K562 (cell line): Measurements from ENCODE around the gene CLCN2. TPM values are rescaled to one million over a fixed set of nuclear protein-coding genes. Genes with fewer than 3 reads are reported as not detected.

Experiments
- ATAC-seq: fragments of 200-7000 bp; cut with Tn5 transposase; 3 replicates; pipeline ENCODE4 v1.9.1; 2020; ENCODE audit warnings: moderate library complexity
- BruUV-seq: library from RNA; stranded (reverse); fragments of 400-500 nt; replicated peaks from 2 replicates; lab custom pipeline; 2021; lab: Mats Ljungman, UMichigan
- CTCF ChIA-PET: fragments of 300-600 bp; formaldehyde crosslinking; extraction: SDS; loops from one replicate; lab custom pipeline; 2021; ENCODE audit warnings: low intra/inter-chr PET ratio; lab: Yijun Ruan, JAX
- POLR2A ChIA-PET: fragments of 300-600, 350-650 bp; sonication (Branson Sonifier 250); formaldehyde crosslinking; extraction: SDS; loops from one replicate; lab custom pipeline; 2021; ENCODE audit warnings: antibody characterized with exemption, inconsistent platforms; lab: Yijun Ruan, JAX
- DNase-seq, 4 experiments: peaks; one replicate each; pipeline versions ENCODE4 v3.0.0 to v3.0.0-alpha.2; 2011 to 2018; ENCODE audit warnings: low spot score in 3 of 4, mixed read lengths in 3 of 4; ENCODE audit errors: extremely low read depth in 1 of 4
- FAIRE-seq: peaks from 2 replicates; lab custom pipeline; 2011; peaks lifted over from hg19 to GRCh38; lab: Jason Lieb, UNC
- H2AFZ ChIP-seq: 2 replicates; pipeline ENCODE4 v1.6.0; 2011; ENCODE audit warnings: low read depth, low read length, control low read depth, inconsistent platforms
- H3K27ac ChIP-seq: fragments of 200-600 bp; 3 replicates; pipeline ENCODE4 v1.8.0; 2011; ENCODE audit warnings: low read depth, mild to moderate bottlenecking, control low read depth, inconsistent platforms, low read length, moderate library complexity, mixed read lengths; ENCODE audit errors: extremely low read depth
- H3K27me3 ChIP-seq, 2 experiments: fragments of 300-600 bp in 1 of 2; 2 replicates in 1 of 2; 3 replicates in 1 of 2; pipeline versions ENCODE4 v1.6.0 to v1.8.0; 2011; ENCODE audit warnings: inconsistent platforms in 2 of 2, low read length in 2 of 2, mild to moderate bottlenecking in 1 of 2, mixed read lengths in 1 of 2, moderate library complexity in 1 of 2; ENCODE audit not compliant: control insufficient read depth in 2 of 2, insufficient read depth in 2 of 2
- H3K36me3 ChIP-seq: fragments of 300-600 bp; 3 replicates; pipeline ENCODE4 v1.8.0; 2011; ENCODE audit warnings: mild to moderate bottlenecking, low read length, inconsistent platforms; ENCODE audit not compliant: control insufficient read depth, insufficient read depth
- H3K4me1 ChIP-seq, 2 experiments: fragments of 200-600 bp in 1 of 2; replicated peaks in 1 of 2; 2 replicates in 1 of 2; 3 replicates in 1 of 2; pipeline versions ENCODE4 v1.5.1 to v1.8.0; 2011; ENCODE audit warnings: inconsistent platforms in 2 of 2, low read length in 2 of 2, mild to moderate bottlenecking in 1 of 2, mixed read lengths in 1 of 2, moderate library complexity in 1 of 2; ENCODE audit not compliant: control insufficient read depth in 2 of 2, insufficient read depth in 2 of 2
- H3K4me2 ChIP-seq: 2 replicates; pipeline ENCODE4 v1.6.1; 2011; ENCODE audit warnings: low read length, control low read depth, inconsistent platforms, mixed read lengths; ENCODE audit not compliant: insufficient read depth
- H3K4me3 ChIP-seq: fragments of 200-600 bp; sonication (generic), shearing (Covaris generic); 2 replicates; pipeline ENCODE4 v1.5.1; 2016; ENCODE audit warnings: control low read depth, inconsistent platforms
- H3K79me2 ChIP-seq: fragments of 200-600 bp; 3 replicates; pipeline ENCODE4 v1.8.0; 2011; ENCODE audit warnings: low read length, inconsistent platforms; ENCODE audit not compliant: control insufficient read depth, insufficient read depth
- H3K9ac ChIP-seq, 2 experiments: 2 replicates each; pipeline versions ENCODE4 v1.6.0 to v1.6.1; 2011; ENCODE audit warnings: low read depth in 2 of 2, low read length in 2 of 2, control low read depth in 1 of 2, inconsistent platforms in 1 of 2, mild to moderate bottlenecking in 1 of 2, mixed read lengths in 1 of 2; ENCODE audit not compliant: insufficient read depth in 1 of 2
- H3K9me1 ChIP-seq: one replicate; pipeline ENCODE4 v1.6.0; 2011; ENCODE audit warnings: inconsistent platforms, mild to moderate bottlenecking, low read length, moderate library complexity; ENCODE audit not compliant: control insufficient read depth, insufficient read depth
- H3K9me3 ChIP-seq: replicated peaks from 2 replicates; pipeline ENCODE4 v1.5.1; 2011; ENCODE audit warnings: low read depth, low read length, inconsistent platforms; ENCODE audit not compliant: control insufficient read depth, insufficient read depth
- H4K20me1 ChIP-seq: replicated peaks from 2 replicates; pipeline ENCODE4 v1.6.1; 2011; ENCODE audit warnings: low read length, inconsistent platforms, mixed read lengths; ENCODE audit not compliant: control insufficient read depth, insufficient read depth
- EP400 ChIP-seq: fragments of 450-650 bp; IDR thresholded peaks from 2 replicates; pipeline ENCODE4 v1.6.1; 2017; ENCODE audit warnings: antibody characterized with exemption, mild to moderate bottlenecking, moderate library complexity
- ESRRB ChIP-seq: fragments of 250-450 bp; sonication (Bioruptor Pico); IDR thresholded peaks from 2 replicates; pipeline ENCODE4 v1.5.0; 2020; ENCODE audit warnings: mild to moderate bottlenecking, moderate library complexity, borderline replicate concordance
- FUS ChIP-seq: fragments of 200-400 bp; formaldehyde crosslinking; optimal IDR thresholded peaks from 2 replicates; pipeline ENCODE3; 2017; ENCODE audit warnings: low read depth, low read length
- KLF10 ChIP-seq: fragments of 250-450 bp; sonication (Bioruptor Pico); IDR thresholded peaks from 2 replicates; pipeline ENCODE4 v1.6.1; 2021; ENCODE audit warnings: matching md5 sums
- SMARCA5 ChIP-seq: fragments of 450-650 bp; IDR thresholded peaks from 2 replicates; pipeline ENCODE4 v1.6.1; 2016
- STAT5A ChIP-seq: IDR thresholded peaks from 2 replicates; pipeline ENCODE4 v1.6.1; 2012; ENCODE audit warnings: low read length, inconsistent platforms, borderline replicate concordance
- ZNF318 ChIP-seq, 2 experiments: fragments of 450-650 bp; IDR thresholded peaks; 2 replicates each; pipeline ENCODE4 v1.6.1; 2016; ENCODE audit warnings: mild to moderate bottlenecking in 2 of 2, borderline replicate concordance in 1 of 2, low read depth in 1 of 2, moderate library complexity in 1 of 2
- ZNF408 ChIP-seq: fragments of 250-450 bp; sonication (Bioruptor Pico); IDR thresholded peaks from 2 replicates; pipeline ENCODE4 v1.4.0; 2020; ENCODE audit warnings: low read depth, mild to moderate bottlenecking, moderate library complexity
- ZNF644 ChIP-seq: fragments of 200-800 bp; sonication (Bioruptor generic); IDR thresholded peaks from 2 replicates; pipeline ENCODE4 v1.6.1; 2016; ENCODE audit warnings: low read depth, missing genetic modification characterization, missing compliant biosample characterization
- WGBS: fragments of 100-300 bp; shearing (Covaris generic); methylation state at CpG from one replicate; pipeline ENCODE4 v1.1.6; 2016; ENCODE audit warnings: low coverage, mixed read lengths; ENCODE audit not compliant: insufficient coverage; ENCODE audit errors: missing lambda C conversion rate; 5-methylcytosine and 5-hydroxymethylcytosine counted together
- in situ Hi-C: fragments of 300-500 bp; cut with MboI; formaldehyde crosslinking; loops from 4 replicates; pipeline ENCODE4 v1.15.0; 2018; ENCODE audit warnings: inconsistent platforms, mixed read lengths
- intact Hi-C: fragments of 100-400 bp; cut with micrococcal nuclease; formaldehyde crosslinking; loops from 2 replicates; pipeline ENCODE4 v1.14.2; 2022
- polyA plus RNA-seq, 8 experiments: library from polyadenylated mRNA; depleted of rRNA in 4 of 8; stranded (reverse) in 5 of 8; unstranded in 3 of 8; fragments of >200 nt; fragmentation: Nextera tagmentation in 2 of 8; fragmentation: Illumina TruSeq in 1 of 8; extraction: Ambion mirVana in 2 of 8; extraction: Trizol in 1 of 8; gene quantifications; 2 replicates each; pipeline versions ENCODE4 v1.2.1 to v1.2.3, GENCODE V29; 2011 to 2014; ENCODE audit warnings: inconsistent platforms in 1 of 8, missing spikeins in 1 of 8
- total RNA-seq, 7 experiments: library from RNA; depleted of rRNA in 6 of 7; stranded (reverse); fragments of >200 nt in 6 of 7; fragmentation: Illumina TruSeq in 2 of 7; extraction: Trizol in 2 of 7; gene quantifications; 2 replicates each; pipeline versions ENCODE4 v1.2.1 to v1.2.3, GENCODE V29; 2011 to 2021; ENCODE audit warnings: low replicate concordance in 1 of 7

Gene CLCN2
- total and polyA plus RNA-seq, 9 of the 15 experiments (the other 6 are each of a cell fraction or from before 2014, with no cell fraction given), result 0.10 to 14.0 (median 6.9) TPM

- Histone ChIP-seq H3K9me3 (no peaks in the 10 kb centered on the region), H3K27ac (no peak overlapping the region), H3K4me1 (no peaks in the 10 kb centered on the region), H4K20me1 (0 out of 2 replicates have a peak, but pooled peaks cover 4% of the 10 kb centered on the region), H3K36me3 (no peaks in the 10 kb centered on the region), H3K9me1 (no peaks in the 10 kb centered on the region), H2AFZ (no peak overlapping the region), H3K4me3 (no peak overlapping the region), H3K9ac (no peak overlapping the region), H3K4me2 (no peak overlapping the region), H3K27me3 (peaks cover 43 to 56% of the 10 kb centered on the region in 2 experiments), H3K79me2 (no peaks in the 10 kb centered on the region)
- POLR2A ChIA-PET, result interaction anchor here (0.6 kb wide), 1 partner anchor 112 kb away, joined by 3 read pairs; no protein-coding TSS in a partner anchor
- in situ Hi-C loops (no loop called here), intact Hi-C loops (no loop called here)
- no TSS peak for BruUV-seq
- ATAC-seq (no peak), DNase-seq (no peak), FAIRE-seq (no peak)
- 7% methylated on average over 9 of the region's 9 CpGs for WGBS
- CTCF ChIA-PET, result no interaction called here
- TF ChIP-seq ESRRB (CRISPR knock-in tag) (no peak), EP400 (no peak), ZNF644 (tag) (no peak), SMARCA5 (no peak), ZNF408 (CRISPR knock-in tag) (no peak), ZNF318 (IDR thresholded peaks at IDR 0.05; ENCODE audit: borderline replicate concordance in 1 of 2, low read depth in 1 of 2) (no peak), KLF10 (CRISPR knock-in tag) (no peak), STAT5A (no peak), FUS (no peak)
Observed at GRCh38 chr3:184399410-184399809, 38.0 kb upstream of the CLCN2 start.
